HG02943 (cell line): Measurements from ENCODE around the gene NPM3.

ENCODE experiments used
- ATAC-seq: cut with Tn5 transposase; IDR thresholded peaks from one replicate; pipeline ENCODE4 v1.9.1; 2021; ENCODE audit warnings: mild to moderate bottlenecking, low read depth, moderate library complexity; ENCODE audit not compliant: unreplicated experiment

The NPM3 gene, protein sequence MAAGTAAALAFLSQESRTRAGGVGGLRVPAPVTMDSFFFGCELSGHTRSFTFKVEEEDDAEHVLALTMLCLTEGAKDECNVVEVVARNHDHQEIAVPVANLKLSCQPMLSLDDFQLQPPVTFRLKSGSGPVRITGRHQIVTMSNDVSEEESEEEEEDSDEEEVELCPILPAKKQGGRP

DNA sequence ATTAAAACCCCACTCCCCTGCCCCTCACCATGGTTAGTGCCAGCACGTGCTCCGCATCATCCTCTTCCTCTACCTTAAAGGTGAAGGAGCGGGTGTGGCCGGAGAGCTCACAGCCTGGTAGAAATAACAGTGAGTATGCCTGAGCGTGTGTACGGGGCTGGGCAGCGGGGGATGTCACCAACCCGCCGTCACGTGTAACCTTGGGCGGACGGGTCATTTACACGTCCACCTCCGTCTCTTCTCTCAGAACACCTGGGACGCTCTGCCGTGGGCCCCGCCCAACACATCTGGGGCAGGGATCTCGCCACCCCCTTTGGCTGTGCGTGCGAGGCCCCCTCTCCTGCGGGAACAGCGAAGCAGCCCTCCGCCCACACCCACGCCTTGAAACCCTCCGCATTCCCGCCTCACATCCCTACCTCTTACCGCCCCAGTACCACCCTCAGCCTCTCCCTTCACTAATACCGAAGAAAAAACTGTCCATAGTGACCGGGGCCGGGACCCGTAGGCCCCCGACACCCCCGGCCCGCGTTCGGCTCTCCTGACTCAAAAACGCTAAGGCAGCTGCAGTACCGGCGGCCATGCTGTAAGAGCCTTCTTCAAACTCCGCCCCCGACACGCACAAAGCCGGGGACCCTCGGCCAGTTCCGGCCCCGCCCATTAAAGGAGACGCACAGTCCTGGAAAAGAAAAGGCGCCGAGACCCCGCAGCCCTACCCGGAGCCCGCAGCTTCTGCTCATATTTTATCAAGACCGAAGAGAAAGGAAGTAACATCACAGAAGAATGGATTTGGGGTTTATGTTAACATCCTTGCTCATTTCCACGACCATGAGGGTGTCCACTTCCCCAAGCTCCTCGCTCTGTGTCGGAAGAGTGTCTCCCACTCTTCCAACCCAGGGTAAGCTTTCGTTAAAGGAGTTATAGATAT is at the start of gene NPM3:
TSS of gene NPM3 (minus strand) at position 636 of the 925 bp plus-strand sequence. CDS start at position 580, 56 bp downstream.
- peak; percentile 64 for ATAC-seq

DNA sequence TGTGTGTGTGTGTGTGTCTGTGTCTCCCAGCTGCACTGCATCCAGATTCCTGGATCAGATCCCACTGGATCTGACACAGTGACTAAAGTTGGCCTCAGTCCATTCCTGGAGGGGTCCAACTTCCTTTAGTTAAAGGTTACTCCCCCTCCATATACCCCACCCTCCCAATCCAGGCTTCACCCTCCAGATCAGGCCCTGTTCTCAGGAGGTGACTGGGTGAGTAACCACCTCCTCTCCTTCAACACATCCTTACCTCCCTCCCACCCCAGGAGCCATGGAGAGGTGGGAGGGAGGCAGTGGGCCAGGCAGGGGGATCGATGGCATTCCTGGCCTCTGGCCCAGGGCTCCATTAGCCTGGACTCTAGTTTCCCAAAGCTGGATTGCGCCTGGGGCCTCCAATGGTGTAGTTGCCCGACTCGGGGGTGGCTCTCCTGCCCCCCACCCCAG is 49.1 kb upstream of the NPM3 start:
- ATAC-seq = no peak

DNA sequence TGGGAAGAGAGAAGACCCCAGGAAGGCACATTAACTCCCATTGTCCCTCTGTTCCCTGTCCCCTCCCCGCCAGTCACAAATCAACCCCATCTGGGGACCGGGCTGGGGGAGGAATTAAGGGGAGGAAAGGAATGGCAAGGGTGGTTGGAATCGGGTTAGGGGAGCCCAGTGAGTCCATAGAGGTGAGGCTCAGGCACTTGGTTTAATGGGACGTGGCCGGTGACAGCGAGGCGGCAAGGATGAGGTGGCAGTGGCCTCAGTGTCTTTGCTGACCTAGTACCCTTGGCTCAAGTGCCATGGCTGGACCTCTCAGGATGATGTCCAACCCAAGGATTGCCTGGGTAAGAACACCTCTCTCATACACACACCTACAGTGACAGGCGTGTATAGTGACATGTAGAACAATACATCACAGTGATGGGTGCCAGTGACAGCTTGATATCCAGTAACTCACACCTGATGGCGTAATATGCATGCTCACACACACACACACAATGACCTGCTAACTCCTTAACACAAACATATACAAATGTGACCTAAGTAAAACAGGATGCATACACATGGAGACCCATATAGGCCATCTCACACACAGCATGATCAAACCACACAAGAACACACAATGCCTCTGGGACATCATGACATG is 48.0 kb upstream of the NPM3 start:
- ATAC-seq = no peak

DNA sequence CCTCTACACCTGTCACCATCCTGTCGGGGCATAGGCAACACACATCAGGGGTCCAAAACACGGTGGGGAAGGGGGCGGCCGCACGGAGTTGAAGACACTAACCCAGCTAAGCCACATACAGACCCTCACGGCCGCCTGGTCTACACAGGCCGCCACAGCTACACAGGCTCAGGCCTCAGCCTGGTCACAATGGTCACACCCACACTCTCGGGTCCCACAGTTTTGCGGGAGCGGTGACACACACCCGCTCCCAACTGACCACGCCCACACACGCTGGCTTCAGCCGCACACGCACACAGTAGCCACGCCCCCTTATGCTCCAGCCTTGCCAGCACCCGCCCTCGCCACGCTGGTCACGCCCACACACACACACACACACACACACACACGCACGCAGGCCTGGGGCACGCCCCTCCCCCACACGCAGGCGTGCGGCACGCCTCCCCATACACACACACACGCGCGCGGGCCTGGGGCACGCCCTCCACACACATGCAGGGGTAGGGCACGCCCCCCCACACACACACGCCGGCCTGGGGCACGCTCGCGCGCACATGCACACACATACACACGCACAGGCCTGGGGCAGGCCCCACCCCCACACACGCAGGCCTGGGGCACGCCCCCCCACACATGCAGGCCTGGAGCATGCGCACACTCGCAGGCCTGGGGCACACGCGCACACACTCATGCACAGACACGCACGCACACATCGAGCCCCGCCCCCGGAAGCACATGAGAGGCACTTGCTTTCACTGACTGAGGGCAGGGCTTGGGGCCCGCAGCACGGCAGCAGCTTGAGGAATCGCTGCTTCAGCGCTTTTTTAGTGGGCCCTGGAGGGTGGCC is 47.3 kb upstream of the NPM3 start:
- ATAC-seq = peak; percentile 60

DNA sequence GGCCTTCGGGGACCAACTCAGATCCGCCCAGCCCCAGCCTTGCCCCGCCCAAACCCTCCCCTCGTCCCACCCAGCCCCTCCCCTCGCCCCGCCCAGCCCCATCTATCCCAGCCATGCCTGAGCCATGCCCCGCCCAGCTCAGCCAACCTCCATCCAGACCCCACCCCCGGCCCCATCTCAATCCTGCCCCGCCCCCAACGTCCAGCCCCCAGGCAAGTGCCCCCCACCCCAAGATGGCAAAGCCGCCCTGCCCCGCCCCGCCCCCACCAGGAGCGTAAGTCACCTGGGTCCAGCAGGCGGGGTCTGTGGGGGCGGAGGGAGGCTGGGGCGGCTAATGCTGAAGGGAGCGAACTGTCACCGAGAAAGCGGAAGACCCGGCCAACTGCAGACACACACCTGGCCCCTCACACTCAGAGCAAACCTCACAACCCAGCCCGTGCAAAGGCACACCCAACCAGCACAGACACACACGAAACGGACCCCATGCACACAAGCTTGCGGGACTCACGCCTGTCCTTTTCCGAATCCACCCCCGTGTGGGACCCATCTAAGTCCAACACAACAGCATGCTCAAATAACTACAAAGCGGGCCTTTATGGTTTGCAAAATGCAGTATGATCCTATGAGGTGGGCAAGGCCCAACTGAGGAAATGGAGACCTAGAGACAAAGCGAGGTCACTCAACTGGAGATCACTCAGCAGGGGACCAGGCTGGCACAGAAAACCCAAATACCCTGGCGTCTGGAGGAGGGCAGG is 46.5 kb upstream of the NPM3 start:
- ATAC-seq = peak; percentile 24

DNA sequence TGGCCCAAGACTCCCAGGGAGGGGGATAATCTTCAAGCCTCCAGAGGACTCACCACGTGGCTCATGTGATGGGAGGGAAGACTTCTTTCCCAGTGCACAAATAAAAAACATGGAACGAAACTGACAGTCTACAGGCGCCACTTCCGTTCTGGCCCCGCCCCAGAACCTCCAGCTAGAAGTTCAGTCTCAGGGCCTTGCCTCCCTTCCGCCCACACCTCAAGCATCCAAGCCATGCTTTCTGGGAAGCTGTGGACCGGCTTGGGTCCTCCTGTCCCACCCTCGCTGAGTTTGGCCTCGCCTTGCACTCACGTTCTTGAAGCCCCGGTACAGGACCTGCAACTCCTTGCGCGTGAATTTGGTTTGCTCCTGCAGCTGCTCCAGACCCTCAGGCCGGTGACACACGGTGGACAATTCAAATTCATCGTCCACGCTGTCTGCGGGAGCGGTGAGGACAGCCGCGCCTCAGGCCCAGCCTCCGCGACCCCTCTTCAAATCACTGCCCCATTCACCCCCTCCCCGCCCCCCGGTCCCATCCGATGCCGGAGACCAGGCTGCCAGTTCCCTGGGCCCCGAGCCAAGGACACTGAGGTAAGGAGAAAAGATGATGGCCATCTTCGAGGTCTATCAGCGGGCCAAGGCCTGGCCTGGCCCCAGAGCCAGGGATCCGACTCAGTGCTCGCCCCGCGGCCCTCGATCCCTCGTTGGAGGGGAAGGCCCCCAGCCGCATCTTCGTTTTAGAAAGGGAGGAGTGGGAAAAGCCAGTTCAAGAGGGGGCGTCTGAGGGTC is 45.7 kb upstream of the NPM3 start:
- ATAC-seq = no peak

DNA sequence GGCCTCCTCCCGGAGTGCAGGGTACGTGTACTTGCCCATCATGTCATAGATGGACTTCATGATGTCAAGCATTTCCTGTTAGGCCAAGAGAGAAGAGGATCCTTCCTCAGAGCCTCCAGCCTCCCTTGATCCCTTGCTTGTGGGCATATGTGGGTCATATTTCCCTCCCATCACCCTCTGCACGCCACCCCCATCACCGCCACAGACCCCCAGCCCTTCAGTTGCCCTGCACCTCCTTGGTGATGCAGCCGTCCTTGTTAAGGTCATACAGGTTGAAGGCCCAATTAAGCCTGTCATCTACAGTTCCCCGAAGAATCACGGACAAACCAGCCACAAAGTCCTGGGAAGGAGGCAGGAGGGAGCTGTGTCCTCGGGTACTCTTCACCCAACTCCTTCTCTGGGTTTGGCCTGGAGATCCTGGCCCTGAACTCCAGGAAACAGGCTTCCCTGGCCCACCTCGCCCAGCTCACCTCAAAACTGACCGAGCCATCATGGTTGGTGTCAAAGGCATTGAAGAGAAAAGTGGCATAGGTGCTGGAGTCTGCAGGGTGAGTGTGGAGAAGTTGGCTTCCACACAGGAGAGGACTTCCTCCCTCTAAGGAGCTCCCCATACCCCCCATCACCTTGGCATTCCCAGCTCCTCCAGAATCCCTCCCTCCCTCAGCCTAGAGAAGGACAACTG is 44.8 kb upstream of the NPM3 start:
- no peak for ATAC-seq

DNA sequence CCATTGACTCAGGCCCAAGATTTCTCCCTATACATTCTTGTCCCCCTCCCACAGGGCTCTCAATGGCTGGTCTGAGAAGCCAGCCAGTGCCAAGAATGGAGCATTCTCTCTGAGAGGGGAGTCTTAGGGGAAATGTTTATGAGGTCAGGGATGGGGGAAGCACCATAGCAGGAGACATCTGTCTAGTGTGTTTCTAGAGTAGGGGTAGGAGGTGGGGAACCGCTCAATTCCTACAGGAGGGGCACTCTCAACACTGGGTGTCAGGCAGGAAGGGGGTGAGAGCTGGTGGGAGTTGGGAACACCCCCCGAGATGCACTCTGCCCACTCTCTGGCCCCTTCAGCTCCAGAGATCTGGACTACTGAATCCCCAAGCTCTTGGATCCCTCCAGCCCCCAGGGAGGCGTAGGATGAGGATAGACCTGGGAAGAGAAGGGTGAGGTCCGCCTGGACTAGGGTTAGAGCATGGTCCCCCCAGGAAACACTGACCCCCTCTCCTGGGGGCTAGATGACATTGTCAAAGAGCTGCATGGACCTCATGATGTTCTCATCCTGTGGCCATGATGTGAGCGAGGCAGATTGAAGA is 43.7 kb upstream of the NPM3 start:
- ATAC-seq = no peak

DNA sequence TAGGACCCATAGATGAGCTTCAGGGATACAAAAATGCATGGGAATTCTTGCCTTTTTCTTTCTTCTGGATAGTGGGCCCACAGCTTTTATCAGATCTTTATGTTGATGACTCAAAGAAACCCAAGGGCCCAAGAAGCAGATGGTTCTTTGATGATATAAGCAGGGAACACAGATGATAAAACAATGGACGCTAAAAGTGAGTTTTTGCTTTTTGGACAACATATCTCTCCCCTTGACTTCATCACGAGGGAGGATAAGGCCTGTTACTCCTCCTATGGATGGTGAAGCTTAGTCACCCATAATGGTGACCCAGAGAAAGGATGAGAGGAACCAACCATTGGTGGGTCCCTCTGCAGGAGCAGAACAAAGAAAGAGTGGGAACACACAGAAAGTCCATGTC is 41.5 kb upstream of the NPM3 start:
- no peak for ATAC-seq

DNA sequence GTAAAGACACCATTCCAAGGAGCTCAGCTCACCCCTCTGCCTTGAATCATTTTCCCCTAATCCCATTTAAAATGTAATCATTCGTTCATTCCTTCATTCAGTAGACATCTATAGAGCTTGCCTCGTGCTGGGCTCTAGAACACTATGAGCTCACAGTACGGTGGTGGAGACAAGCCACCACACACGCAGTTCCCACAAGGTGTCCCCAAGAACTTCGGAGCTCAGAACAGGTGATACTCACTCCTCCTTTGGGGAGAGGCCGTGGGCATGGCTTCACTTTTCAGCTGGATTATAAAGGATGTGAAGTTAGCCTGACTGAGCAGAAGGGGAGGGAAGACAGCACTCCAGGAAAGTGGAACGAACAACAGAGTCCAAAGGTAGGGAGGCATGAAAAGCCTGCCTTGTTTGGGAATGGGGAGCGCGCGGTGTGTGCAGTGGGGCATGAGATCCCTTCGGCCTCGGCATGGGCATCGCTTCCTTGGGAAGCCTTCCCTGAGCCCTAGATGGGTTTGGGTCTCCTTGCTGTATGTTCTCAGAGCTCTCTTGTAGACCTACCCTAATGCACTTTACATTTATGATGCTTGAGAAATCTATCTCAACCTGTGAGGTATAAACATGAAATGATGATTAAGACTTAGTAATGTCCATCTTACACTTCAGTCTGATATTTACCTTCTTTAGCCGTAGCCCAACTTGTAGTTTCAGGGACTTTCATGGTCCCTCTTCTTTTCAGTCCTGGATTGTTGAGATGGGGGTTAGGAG is 35.8 kb upstream of the NPM3 start:
- peak; percentile 6 for ATAC-seq

DNA sequence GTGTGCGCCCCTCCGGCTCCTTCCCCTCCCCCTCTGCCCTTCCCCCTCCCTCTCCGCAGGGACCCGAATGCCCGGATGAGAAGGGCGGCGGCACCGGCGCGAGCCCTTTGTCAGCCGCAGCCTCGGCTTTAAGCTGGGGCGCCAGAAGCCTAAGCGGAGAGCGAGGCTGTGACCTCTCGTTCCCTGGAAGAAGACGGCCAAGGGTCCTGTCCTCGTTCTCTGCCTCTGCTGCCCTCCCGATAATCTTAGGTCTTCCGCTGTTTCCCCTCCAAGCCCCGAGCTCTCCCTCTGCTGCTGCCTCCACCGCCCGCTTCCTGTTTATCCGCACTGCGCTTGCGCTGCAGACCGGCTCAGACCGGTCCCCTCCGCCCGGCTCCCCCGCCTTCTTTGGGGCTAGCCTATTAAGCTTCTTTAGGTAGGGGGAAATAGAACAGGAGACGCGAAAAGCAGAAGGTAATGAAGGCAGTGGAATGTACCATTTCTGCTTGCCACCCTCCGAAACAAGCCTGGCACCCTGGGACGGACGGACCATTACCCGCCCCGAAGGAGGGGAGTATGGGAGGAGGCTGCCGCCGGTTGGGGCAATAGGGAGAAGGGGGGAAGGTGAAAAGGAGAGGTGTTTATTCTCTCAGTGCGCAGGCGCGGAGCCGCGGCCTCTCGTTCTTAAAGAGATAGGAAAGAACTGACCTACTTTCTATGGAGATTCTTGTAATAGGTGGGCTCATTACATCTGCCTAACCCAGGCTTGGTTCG is 35.0 kb upstream of the NPM3 start, which contains the start of gene OGA:
TSS of gene OGA (minus strand) at position 326 of the 753 bp plus-strand sequence. CDS start 422 bp downstream, outside the sequence.
- peak; percentile 85 for ATAC-seq

DNA sequence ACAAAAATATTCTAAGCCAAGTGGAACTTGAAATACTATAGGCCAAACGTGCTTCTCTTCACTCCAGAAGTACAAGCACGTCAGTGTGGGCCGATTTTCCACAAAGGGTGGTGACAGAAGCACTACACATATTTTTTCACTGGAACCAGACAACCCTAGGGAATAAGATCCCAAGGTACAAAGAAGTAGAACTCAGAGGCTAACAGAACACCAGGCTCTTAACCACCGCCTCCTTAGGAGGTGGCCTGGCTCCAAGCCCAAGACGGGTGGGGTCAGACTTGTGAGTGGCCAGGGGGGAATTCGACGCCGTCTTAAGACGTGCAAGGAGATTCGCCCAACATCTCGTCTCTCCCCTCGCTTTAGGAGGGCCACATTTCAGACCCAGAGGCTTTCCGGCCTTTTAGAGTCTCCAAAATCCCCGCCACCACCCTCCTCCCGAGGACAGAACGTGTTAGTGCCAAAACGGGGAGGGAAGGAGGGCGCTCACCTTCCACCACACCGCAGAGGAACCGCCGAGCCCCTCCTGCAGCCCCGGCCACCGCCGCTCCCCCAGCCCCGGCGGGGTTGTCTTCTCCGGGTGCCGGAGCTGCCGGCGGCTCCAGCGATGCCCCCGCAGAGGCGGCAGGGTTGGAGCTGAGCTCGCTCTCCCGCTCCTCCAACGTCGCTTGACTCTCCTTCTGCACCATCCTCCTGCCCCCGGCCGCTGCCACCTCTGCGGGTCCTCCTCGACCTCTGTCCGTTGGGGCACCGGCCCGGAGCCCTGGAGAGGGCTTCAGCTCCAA is 34.3 kb upstream of the NPM3 start:
- ATAC-seq = no peak

DNA sequence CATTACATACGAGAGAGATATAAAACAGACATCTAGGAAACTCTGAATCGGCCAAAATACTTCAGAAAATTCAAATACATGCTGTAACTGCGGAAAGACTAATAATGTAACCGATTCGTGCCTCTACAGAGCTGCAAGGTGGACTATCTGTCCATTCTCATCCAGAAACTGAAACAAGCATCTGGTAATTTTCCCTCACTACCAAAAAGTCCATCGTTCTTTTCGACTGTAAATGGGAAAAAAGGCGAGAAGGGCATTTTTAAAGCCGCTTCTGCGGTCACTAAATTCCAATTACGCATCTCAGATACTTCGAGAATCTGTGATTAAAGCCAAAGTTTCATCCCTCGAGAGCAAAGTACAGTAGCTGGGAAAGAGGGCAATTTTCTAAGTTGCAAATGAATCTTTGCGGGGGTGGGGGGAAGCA is 33.7 kb upstream of the NPM3 start:
- ATAC-seq = no peak

DNA sequence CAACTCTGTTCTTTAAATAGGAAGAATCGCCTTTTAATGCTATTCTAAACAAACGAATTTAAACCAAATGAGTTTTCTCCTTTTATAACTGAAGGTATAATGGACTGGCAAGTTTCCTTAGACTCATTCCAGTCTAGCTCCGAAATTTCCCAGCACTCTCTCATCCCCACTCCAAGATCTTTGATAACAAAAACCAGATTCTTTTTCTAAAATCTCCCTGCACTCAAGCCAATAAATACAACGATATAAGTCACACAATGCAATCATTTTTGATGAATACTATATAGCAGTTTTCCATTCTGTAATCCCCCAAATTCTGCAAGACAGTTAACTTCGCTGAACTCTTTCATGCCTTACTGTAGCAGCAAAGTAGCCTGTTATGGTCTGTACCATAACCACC is 33.1 kb upstream of the NPM3 start:
- no peak for ATAC-seq

DNA sequence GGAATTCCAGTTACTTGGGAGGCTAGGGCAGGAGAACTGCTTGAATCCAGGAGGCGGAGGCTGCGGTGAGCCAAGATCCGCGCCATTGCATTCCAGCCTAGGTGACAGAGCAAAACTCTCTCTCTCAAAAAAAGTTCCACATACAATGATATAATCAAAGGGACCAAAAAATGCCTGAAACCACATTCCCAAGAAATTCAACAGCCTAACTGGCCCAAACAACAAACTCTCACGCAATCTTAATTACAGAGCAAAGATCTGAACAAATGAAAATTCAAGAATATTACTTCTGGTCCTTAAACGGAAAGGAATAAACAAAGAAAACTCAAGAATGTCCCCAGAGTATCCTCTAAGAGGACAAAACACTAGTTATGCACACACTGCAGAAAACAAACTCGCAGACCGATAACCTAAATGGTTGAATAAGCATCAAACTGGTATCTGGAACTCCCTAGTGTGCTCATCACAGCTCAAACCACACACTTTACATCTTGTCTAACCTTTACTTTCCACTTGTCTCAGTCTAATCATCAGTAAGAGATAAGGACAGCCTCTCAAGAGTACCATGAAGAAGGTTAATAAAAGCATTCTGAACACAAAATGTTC is 31.3 kb upstream of the NPM3 start:
- no peak for ATAC-seq
